WTC11 (cell line): ENCODE measurements around the gene RAB15. TPM values are rescaled to one million over a fixed set of nuclear protein-coding genes. Genes with fewer than 3 reads are reported as not detected.

Source experiments
- AR ChIP-seq: fragments of 250-450 bp; sonication (Bioruptor Pico); IDR thresholded peaks from 2 replicates; pipeline ENCODE4 v1.9.0; 2021; ENCODE audit warnings: mild to moderate bottlenecking
- ARID4B ChIP-seq: sonication (generic); formaldehyde crosslinking; IDR thresholded peaks from 2 replicates; pipeline ENCODE4 v1.8.0; 2023; ENCODE audit warnings: missing genetic modification reagents, mild to moderate bottlenecking, borderline replicate concordance
- ERG ChIP-seq: fragments of 250-450 bp; sonication (Bioruptor Pico); IDR thresholded peaks from 2 replicates; pipeline ENCODE4 v1.8.0; 2021; ENCODE audit warnings: mild to moderate bottlenecking
- MXD4 ChIP-seq: fragments of 250-450 bp; sonication (Bioruptor Pico); IDR thresholded peaks from 2 replicates; pipeline ENCODE4 v1.8.0; 2021; ENCODE audit warnings: mild to moderate bottlenecking, moderate library complexity, borderline replicate concordance
- MYBL2 ChIP-seq: sonication (generic); formaldehyde crosslinking; IDR thresholded peaks from 2 replicates; pipeline ENCODE4 v1.8.1; 2023; ENCODE audit warnings: mild to moderate bottlenecking, moderate library complexity, missing genetic modification reagents
- NR1H2 ChIP-seq: sonication (generic); formaldehyde crosslinking; IDR thresholded peaks from 2 replicates; pipeline ENCODE4 v1.9.0; 2021; ENCODE audit warnings: mild to moderate bottlenecking, moderate library complexity, missing genetic modification reagents
- RORB ChIP-seq: fragments of 250-450 bp; sonication (Bioruptor Pico); IDR thresholded peaks from 2 replicates; pipeline ENCODE4 v1.9.0; 2021; ENCODE audit warnings: mild to moderate bottlenecking
- ZBTB43 ChIP-seq: sonication (generic); formaldehyde crosslinking; IDR thresholded peaks from 2 replicates; pipeline ENCODE4 v1.8.1; 2023; ENCODE audit warnings: mild to moderate bottlenecking, missing genetic modification reagents
- ZNF121 ChIP-seq: sonication (generic); formaldehyde crosslinking; IDR thresholded peaks from 2 replicates; pipeline ENCODE4 v1.8.0; 2023; ENCODE audit warnings: missing genetic modification reagents
- ZNF423 ChIP-seq: fragments of 250-450 bp; sonication (Bioruptor Pico); IDR thresholded peaks from 2 replicates; pipeline ENCODE4 v2.1.2; 2022; ENCODE audit warnings: mild to moderate bottlenecking, moderate library complexity
- ZNF425 ChIP-seq: fragments of 250-450 bp; sonication (Bioruptor Pico); conservative IDR thresholded peaks from 2 replicates; pipeline ENCODE4 v1.9.0; 2021; ENCODE audit warnings: mild to moderate bottlenecking
- ZSCAN18 ChIP-seq: fragments of 250-450 bp; sonication (Bioruptor Pico); IDR thresholded peaks from 2 replicates; pipeline ENCODE4 v2.1.2; 2022; ENCODE audit warnings: mild to moderate bottlenecking, moderate library complexity
- total RNA-seq: library from RNA; stranded (reverse); gene quantifications from 3 replicates; pipeline ENCODE4 v1.2.3, GENCODE V29; 2021

RAB15 gene
- total RNA-seq, 1 experiment from 2014 or later, result 49.1 TPM

- TF ChIP-seq ZSCAN18 (CRISPR knock-in tag), result no peak
- no peak for TF ChIP-seq AR (CRISPR knock-in tag)
- no peak for TF ChIP-seq MXD4 (CRISPR knock-in tag)
- TF ChIP-seq RORB, result no peak
- TF ChIP-seq ZNF423 (CRISPR knock-in tag), result no peak
- no peak for TF ChIP-seq NR1H2 (CRISPR knock-in tag)
- no peak for TF ChIP-seq ERG
- no peak for TF ChIP-seq ZNF425 (CRISPR knock-in tag)
- TF ChIP-seq MYBL2 (CRISPR knock-in tag), result no peak
- no peak for TF ChIP-seq ZBTB43 (CRISPR knock-in tag)
- no peak for TF ChIP-seq ARID4B (CRISPR knock-in tag)
- no peak for TF ChIP-seq ZNF121
Observed at GRCh38 chr14:65011538-65011937, 39.4 kb upstream of the RAB15 start (continued).
